ENCODE results near the gene OR2M2.

- TF ChIP-seq CTCF (IDR thresholded peaks at IDR 0.05; ENCODE audit: insufficient read depth, low read length, poor library complexity, severe bottlenecking) = no peak
- TF ChIP-seq EZH2phosphoT487 (conservative IDR thresholded peaks at IDR 0.05; ENCODE audit: low read length) = no peak
Observed at GRCh38 chr1:248229360-248229908, 54.8 kb downstream of the OR2M2 start.
